BJ (cell line): ENCODE results near the gene DYNC1LI2. TPM values are rescaled to one million over a fixed set of nuclear protein-coding genes. Genes with fewer than 3 reads are reported as not detected.
"Not testable (repeated sequence)": the region's sequence is repeated elsewhere in the genome, so short reads cannot be mapped to it uniquely, and the experiment has no call there.

Experiments
- CTCF ChIA-PET: fragments of 350-600 bp; formaldehyde crosslinking; extraction: SDS; loops from one replicate; lab custom pipeline; 2021; ENCODE audit warnings: antibody characterized with exemption, inconsistent platforms; lab: Yijun Ruan, JAX
- POLR2A ChIA-PET: fragments of 300-600 bp; sonication (Branson Sonifier 250); formaldehyde crosslinking; extraction: SDS; loops from one replicate; lab custom pipeline; 2021; ENCODE audit warnings: antibody characterized with exemption; lab: Charles Lee
- DNase-seq: peaks from one replicate; pipeline ENCODE4 v3.0.0-alpha.2; 2011; ENCODE audit warnings: low read depth
- H3K27me3 ChIP-seq: 2 replicates; pipeline ENCODE4 v1.6.0; 2011; ENCODE audit warnings: low read length; ENCODE audit not compliant: control insufficient read depth, insufficient read depth
- H3K36me3 ChIP-seq: 2 replicates; pipeline ENCODE4 v1.5.1; 2011; ENCODE audit warnings: low read length; ENCODE audit not compliant: control insufficient read depth, insufficient read depth
- H3K4me3 ChIP-seq: 2 replicates; pipeline ENCODE4 v1.5.1; 2011; ENCODE audit warnings: low read depth, mild to moderate bottlenecking, control low read depth, low read length
- CTCF ChIP-seq: IDR thresholded peaks from 2 replicates; pipeline ENCODE4 v1.5.1; 2011; ENCODE audit warnings: low read depth, mild to moderate bottlenecking, control low read depth, inconsistent platforms, low read length, moderate library complexity; ENCODE audit not compliant: insufficient read depth
- polyA plus RNA-seq: library from polyadenylated mRNA; depleted of rRNA; stranded (reverse); fragments of >200 nt; gene quantifications from 2 replicates; pipeline ENCODE4 v1.2.3, GENCODE V29; 2011

Gene DYNC1LI2
- polyA plus RNA-seq, 1 experiment: 82.0 TPM

GRCh38 chr16:66692341-66692740 lies 59.1 kb downstream of the DYNC1LI2 start:
- no peaks in the 10 kb centered on the region for H3K36me3 ChIP-seq
- no peak overlapping the region for H3K4me3 ChIP-seq
- no peak for DNase-seq
- ChIA-PET CTCF (interaction anchor here (1.1 to 1.6 kb wide), 2 partner anchors 41 to 84 kb away, joined by 5 to 6 read pairs; no protein-coding TSS in a partner anchor), POLR2A (no interaction called here)
- H3K27me3 ChIP-seq: no peaks in the 10 kb centered on the region
- TF ChIP-seq CTCF: no peak

DNA sequence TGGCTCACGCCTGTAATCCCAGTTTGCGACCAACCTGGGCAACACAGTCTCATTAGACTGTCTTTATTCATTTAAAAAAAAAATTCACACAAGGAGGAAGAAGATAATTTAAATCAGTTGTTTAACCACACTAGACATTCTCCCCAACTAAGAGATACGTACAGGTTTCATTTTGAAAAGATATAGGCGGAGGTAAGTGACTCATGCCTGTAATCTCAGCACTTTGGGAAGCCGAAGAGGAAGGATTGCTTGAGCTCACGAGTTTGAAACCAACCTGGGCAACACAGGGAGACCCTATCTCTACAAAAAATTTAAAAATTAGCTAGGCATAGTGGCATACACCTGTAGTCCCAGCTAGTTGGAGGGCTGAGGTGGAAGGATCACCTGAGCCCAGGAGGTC lies 60.2 kb downstream of the DYNC1LI2 start:
- no peak for DNase-seq
- H3K27me3 ChIP-seq: no peaks in the 10 kb centered on the region
- no peak overlapping the region for H3K4me3 ChIP-seq
- ChIA-PET CTCF (interaction anchor here (0.7 to 1.5 kb wide), 5 partner anchors 12 to 83 kb away, joined by 3 to 5 read pairs (median 4); no protein-coding TSS in a partner anchor), POLR2A (no interaction called here)
- H3K36me3 ChIP-seq: no peaks in the 10 kb centered on the region
- TF ChIP-seq CTCF: no peak

DNA sequence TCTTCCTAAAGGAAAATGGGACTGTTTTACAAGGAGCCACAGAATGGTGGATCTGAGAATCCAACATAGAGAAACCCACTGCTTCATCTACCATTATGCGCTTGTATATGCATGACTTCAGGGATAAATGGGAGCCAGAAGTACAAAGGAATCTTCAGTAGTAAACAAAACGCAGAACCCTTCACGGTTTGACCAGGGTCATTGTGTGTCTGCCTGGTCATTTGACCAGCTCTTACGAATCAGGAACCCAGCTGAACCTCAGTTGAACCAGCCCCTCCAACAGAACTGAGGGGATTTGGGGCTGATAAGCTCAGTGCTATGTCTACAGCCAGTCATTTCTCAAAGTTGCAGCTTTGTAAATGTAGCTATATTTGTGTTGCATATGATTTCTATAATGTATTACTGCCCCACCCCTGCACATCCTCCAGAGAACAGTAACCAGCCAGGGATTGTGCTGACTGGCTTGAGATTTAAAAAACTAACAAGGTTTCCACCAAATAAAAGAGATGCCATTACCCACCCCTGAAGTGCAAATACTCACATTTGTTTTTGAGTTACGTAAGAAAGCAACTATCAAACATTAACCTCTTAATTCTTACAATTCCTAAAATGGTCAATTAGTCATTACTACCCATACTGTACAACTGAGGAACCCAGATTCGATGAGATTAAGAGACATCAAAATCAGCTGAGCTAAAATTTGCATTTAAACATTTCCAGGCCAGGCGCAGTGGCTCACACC lies 61.1 kb downstream of the DYNC1LI2 start:
- DNase-seq: no peak
- ChIA-PET CTCF (interaction anchor here (1.0 to 1.5 kb wide), 4 partner anchors 13 to 82 kb away, joined by 3 to 5 read pairs (median 4); no protein-coding TSS in a partner anchor), POLR2A (no interaction called here)
- Histone ChIP-seq H3K36me3 (no peaks in the 10 kb centered on the region), H3K4me3 (no peak overlapping the region), H3K27me3 (no peaks in the 10 kb centered on the region)
- TF ChIP-seq CTCF: no peak

DNA sequence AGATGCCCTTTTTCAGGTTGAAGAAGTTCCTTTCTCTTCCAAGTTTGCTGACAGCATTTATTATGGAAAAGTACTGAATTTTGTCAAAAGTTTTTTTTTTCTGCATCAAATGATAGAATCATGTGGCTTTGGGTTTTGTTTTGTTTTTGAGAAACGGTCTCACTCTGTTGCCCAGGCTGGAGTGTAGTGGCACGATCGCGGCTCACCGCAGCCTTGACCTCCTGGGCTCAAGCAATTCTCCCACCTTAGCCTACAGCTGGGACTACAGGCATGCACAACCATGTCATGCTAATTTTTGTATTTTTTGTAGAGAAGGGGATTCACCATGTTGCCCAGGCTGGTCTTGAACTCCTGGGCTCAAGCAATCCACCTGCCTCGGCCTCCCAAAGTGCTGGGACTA lies 62.1 kb downstream of the DYNC1LI2 start:
- no peak overlapping the region for H3K4me3 ChIP-seq
- POLR2A ChIA-PET: no interaction called here
- no peak for DNase-seq
- no peaks in the 10 kb centered on the region for H3K36me3 ChIP-seq
- CTCF ChIA-PET: interaction anchor here (0.6 kb wide), 1 partner anchor 160 kb away, joined by 4 read pairs; no protein-coding TSS in a partner anchor
- no peaks in the 10 kb centered on the region for H3K27me3 ChIP-seq
- no peak for TF ChIP-seq CTCF

DNA sequence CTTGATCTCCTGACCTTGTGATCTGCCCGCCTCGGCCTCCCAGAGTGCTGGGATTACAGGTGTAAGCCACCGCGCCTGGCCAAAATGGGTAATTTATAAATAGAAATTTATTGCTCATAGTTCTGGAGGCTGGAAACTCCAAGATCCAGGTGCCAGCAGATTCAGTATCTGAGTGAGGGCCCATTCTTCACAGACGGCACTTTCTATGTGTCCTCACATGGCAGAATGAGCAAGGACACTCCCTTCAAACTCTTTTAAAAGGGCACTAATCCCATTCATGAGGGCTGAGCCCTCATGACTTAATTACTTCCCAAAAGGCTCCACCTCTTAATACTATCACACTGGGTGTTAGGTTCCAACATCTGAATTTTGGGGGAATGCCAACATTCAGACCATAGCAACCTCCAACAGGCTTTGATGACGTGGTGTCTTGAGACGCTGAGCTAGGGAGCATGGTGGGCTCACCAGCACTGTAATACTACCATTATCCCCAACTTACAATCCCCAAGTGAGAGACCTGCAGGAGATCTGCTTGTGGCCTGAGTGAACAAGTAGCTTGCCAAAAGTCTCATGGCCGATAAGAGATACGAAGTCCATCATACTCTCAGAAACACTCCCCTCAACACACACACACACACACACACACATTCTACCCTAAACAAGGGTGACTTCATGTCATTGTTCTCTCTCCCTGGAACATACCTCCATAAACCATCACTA lies 63.3 kb downstream of the DYNC1LI2 start:
- no peak overlapping the region for H3K4me3 ChIP-seq
- H3K27me3 ChIP-seq: no peaks in the 10 kb centered on the region
- CTCF ChIA-PET: no interaction called here

DNA sequence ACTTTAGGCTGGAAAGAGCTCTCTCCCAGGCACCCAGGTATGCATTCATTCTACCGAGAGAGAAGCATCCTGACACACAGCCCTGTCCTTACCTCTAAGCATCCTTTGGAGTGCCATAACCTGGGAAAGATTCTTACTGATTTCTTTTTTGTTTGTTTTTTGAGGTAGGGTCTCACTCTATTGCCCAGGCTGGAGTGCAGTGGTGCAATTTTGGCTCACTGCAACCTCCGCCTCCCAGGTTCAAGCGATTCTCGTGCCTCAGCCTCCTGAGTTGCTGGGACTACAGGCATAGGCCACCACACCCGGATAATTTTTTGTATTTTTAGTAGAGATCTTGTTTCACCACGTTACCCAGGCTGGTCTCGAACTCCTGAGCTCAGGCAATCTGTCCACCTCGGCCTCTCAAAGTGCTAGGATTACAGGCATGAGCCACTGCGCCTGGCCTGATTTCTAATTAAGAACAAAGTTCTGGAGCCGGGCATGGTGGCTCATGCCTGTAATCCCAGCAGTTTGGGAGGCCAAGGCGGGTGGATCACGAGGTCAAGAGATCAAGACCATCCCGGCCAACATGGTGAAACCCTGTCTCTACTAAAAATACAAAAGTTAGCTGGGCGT lies 65.8 kb downstream of the DYNC1LI2 start:
- H3K27me3 ChIP-seq, H3K4me3 ChIP-seq, POLR2A ChIA-PET, H3K36me3 ChIP-seq, DNase-seq: not testable (repeated sequence)
- CTCF ChIA-PET: interaction anchor here (0.9 to 1.2 kb wide), 3 partner anchors 24 to 145 kb away, joined by 3 to 4 read pairs (median 3); partner anchors contain the start of gene NAE1

More for the DNA sequence above, 63.3 kb downstream of the DYNC1LI2 start:
- no peaks in the 10 kb centered on the region for H3K36me3 ChIP-seq
- no peak for TF ChIP-seq CTCF
- POLR2A ChIA-PET: no interaction called here
- no peak for DNase-seq
